WERI-Rb-1 (cell line): Measurements from ENCODE around the gene SCN7A.

ENCODE experiments used
- DNase-seq: peaks from one replicate; pipeline ENCODE4 v3.0.0-alpha.2; 2020
- H3K27ac ChIP-seq: fragments of 250-450 bp; sonication (Bioruptor Pico); 2 replicates; pipeline ENCODE4 v1.5.1; 2020; ENCODE audit warnings: mild to moderate bottlenecking, moderate library complexity
- H3K27me3 ChIP-seq: fragments of 250-450 bp; sonication (Bioruptor Pico); 2 replicates; pipeline ENCODE4 v1.5.1; 2021; ENCODE audit warnings: mild to moderate bottlenecking, low read depth, moderate library complexity; ENCODE audit not compliant: insufficient read depth, severe bottlenecking
- H3K36me3 ChIP-seq: fragments of 250-450 bp; sonication (Bioruptor Pico); 2 replicates; pipeline ENCODE4 v1.5.1; 2020; ENCODE audit warnings: mild to moderate bottlenecking, moderate library complexity
- H3K4me3 ChIP-seq: 2 replicates; pipeline ENCODE4 v1.5.1; 2011; ENCODE audit warnings: low read depth, mild to moderate bottlenecking, control low read depth, low read length
- H3K9me3 ChIP-seq: fragments of 250-450 bp; sonication (Bioruptor Pico); 2 replicates; pipeline ENCODE4 v1.5.1; 2021; ENCODE audit warnings: mild to moderate bottlenecking, moderate library complexity; ENCODE audit not compliant: severe bottlenecking
- TF ChIP-seq, protein P1 (sequence below): IDR thresholded peaks from 2 replicates; pipeline ENCODE4 v1.5.1; 2011; ENCODE audit warnings: low read depth, mild to moderate bottlenecking, control low read depth, inconsistent platforms, low read length

The SCN7A gene

GRCh38 chr2:166451468-166451867 lies 42.6 kb downstream of the SCN7A start:
- Histone ChIP-seq H3K9me3 (no peaks in the 10 kb centered on the region), H3K27ac (no peak overlapping the region), H3K36me3 (no peaks in the 10 kb centered on the region), H3K4me3 (no peak overlapping the region), H3K27me3 (no peaks in the 10 kb centered on the region)
- TF ChIP-seq, protein P1, sequence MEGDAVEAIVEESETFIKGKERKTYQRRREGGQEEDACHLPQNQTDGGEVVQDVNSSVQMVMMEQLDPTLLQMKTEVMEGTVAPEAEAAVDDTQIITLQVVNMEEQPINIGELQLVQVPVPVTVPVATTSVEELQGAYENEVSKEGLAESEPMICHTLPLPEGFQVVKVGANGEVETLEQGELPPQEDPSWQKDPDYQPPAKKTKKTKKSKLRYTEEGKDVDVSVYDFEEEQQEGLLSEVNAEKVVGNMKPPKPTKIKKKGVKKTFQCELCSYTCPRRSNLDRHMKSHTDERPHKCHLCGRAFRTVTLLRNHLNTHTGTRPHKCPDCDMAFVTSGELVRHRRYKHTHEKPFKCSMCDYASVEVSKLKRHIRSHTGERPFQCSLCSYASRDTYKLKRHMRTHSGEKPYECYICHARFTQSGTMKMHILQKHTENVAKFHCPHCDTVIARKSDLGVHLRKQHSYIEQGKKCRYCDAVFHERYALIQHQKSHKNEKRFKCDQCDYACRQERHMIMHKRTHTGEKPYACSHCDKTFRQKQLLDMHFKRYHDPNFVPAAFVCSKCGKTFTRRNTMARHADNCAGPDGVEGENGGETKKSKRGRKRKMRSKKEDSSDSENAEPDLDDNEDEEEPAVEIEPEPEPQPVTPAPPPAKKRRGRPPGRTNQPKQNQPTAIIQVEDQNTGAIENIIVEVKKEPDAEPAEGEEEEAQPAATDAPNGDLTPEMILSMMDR, result no peak
- no peak for DNase-seq

GRCh38 chr2:166449439-166449838 lies 44.6 kb downstream of the SCN7A start:
- Histone ChIP-seq H3K36me3 (no peaks in the 10 kb centered on the region), H3K27me3 (no peaks in the 10 kb centered on the region), H3K4me3 (no peak overlapping the region), H3K27ac (no peak overlapping the region), H3K9me3 (no peaks in the 10 kb centered on the region)
- TF ChIP-seq, protein P1, result no peak
- DNase-seq, result no peak

- no peaks in the 10 kb centered on the region for H3K9me3 ChIP-seq
- no peak overlapping the region for H3K27ac ChIP-seq
- H3K36me3 ChIP-seq, result no peaks in the 10 kb centered on the region
- no peak overlapping the region for H3K4me3 ChIP-seq
- H3K27me3 ChIP-seq, result no peaks in the 10 kb centered on the region
- no peak for DNase-seq
- TF ChIP-seq, protein P1, result no peak
Measured at GRCh38 chr2:166448106-166448505, 45.9 kb downstream of the SCN7A start.

GRCh38 chr2:166444306-166444705 lies 49.7 kb downstream of the SCN7A start:
- Histone ChIP-seq H3K4me3 (no peak overlapping the region), H3K27me3 (no peaks in the 10 kb centered on the region), H3K27ac (no peak overlapping the region), H3K9me3 (no peaks in the 10 kb centered on the region), H3K36me3 (no peaks in the 10 kb centered on the region)
- TF ChIP-seq, protein P1, result no peak
- DNase-seq, result no peak

- TF ChIP-seq, protein P1, result no peak
- Histone ChIP-seq H3K27ac (no peak overlapping the region), H3K9me3 (no peaks in the 10 kb centered on the region), H3K27me3 (no peaks in the 10 kb centered on the region), H3K4me3 (no peak overlapping the region), H3K36me3 (no peaks in the 10 kb centered on the region)
- DNase-seq, result no peak
Measured at GRCh38 chr2:166440313-166440712, 53.7 kb downstream of the SCN7A start.

DNA sequence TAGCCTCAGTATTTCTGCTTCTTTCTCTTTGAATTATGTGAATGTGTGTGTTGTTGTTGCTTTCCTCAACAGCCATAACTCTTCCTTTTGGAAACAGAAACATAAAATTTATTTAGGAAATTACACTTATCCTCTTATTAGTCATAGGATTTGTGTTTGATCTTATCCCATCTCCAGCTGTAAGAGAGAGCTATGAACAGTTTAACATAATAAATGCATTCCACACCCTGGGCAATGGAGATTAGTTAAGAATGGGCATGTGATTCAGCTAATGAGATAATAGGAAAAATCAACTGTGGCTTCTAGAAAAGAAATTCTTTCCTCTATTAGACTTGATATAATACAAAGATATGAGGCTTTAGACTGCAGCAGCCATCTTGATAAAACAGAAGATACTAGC lies 55.0 kb downstream of the SCN7A start:
- H3K27ac ChIP-seq, result no peak overlapping the region
- DNase-seq, result no peak
- H3K36me3 ChIP-seq, result no peaks in the 10 kb centered on the region
- TF ChIP-seq, protein P1, result no peak
- no peaks in the 10 kb centered on the region for H3K9me3 ChIP-seq
- no peak overlapping the region for H3K4me3 ChIP-seq
- H3K27me3 ChIP-seq, result no peaks in the 10 kb centered on the region
